ENCODE results near the gene GOLGA2. TPM values are rescaled to one million over a fixed set of nuclear protein-coding genes. Genes with fewer than 3 reads are reported as not detected.

Gene GOLGA2
- polyA plus RNA-seq, 1 of the 3 experiments (the other 2 are of a cell fraction) = 103 TPM

DNA sequence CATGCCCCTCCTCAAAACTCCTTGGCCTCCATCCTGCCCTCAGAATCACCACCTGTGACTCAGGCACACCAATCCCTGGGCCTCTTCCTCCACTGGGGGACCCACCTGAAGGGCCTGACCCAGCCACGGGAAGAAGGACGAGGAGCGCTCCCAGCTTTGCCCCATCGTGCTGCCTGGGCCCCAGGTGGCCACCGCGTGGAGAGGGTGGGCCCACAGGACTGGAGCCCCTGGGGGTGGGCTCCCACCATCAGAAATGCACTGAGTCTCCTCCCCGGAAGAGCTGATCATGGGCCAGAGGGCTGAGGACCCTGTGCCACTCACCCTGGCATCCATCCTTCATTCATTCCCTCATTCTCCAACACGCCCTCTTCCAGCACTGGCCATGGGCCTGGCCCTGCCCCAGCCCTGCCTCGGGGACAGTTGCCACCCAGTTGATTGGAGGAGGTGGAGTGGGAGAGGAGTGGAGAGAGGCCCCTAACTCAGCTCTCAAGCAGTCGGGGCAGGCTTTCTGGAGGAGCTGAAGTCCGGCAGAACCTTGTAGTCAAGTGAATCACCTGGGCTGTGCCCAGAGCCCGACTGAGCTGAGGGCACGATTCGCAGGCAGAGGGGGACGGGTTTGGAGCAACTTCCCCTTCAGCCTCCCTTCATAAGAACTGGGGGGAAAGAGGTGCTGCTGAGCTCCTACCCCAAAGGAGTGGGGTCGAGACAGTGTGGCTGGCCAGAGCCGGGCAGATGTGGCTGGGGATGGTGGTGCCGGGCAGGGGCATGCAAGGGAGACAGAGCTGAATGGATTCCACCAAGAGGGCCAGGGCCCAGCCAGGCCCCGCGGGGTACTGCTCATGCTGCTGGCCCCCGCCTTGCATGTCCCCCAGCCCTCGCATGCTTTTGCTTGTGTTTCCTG lies 43.0 kb downstream of the GOLGA2 start:
- TF ChIP-seq NRF1 (IDR thresholded peaks at IDR 0.05; ENCODE audit: low read depth, low read length) = no peak
- no peak for TF ChIP-seq FOXJ3 (CRISPR knock-in tag; IDR thresholded peaks at IDR 0.05)
- TF ChIP-seq, protein P1, sequence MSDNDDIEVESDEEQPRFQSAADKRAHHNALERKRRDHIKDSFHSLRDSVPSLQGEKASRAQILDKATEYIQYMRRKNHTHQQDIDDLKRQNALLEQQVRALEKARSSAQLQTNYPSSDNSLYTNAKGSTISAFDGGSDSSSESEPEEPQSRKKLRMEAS (IDR thresholded peaks at IDR 0.05; ENCODE audit: low read depth) = no peak
- TF ChIP-seq SMC3 (IDR thresholded peaks at IDR 0.05; ENCODE audit: low read depth, low read length) = no peak
- TF ChIP-seq ELF1 (IDR thresholded peaks at IDR 0.05) = no peak
- TF ChIP-seq FOXM1 (IDR thresholded peaks at IDR 0.05; ENCODE audit: low read depth) = no peak
- no peak for TF ChIP-seq JUND (IDR thresholded peaks at IDR 0.05)
- TF ChIP-seq, protein P2, sequence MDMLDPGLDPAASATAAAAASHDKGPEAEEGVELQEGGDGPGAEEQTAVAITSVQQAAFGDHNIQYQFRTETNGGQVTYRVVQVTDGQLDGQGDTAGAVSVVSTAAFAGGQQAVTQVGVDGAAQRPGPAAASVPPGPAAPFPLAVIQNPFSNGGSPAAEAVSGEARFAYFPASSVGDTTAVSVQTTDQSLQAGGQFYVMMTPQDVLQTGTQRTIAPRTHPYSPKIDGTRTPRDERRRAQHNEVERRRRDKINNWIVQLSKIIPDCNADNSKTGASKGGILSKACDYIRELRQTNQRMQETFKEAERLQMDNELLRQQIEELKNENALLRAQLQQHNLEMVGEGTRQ (IDR thresholded peaks at IDR 0.05; ENCODE audit: borderline replicate concordance, low read depth, low read length) = no peak
- TF ChIP-seq EP300 (IDR thresholded peaks at IDR 0.05; ENCODE audit: borderline replicate concordance in 1 of 2, low read depth in 1 of 2, low read length in 1 of 2) = no peak
- TF ChIP-seq CHD2 (IDR thresholded peaks at IDR 0.05; ENCODE audit: low read length, partially characterized antibody) = no peak
- no peak for TF ChIP-seq TEAD4 (IDR thresholded peaks at IDR 0.05; ENCODE audit: borderline replicate concordance, insufficient read depth)
- TF ChIP-seq, protein P3, sequence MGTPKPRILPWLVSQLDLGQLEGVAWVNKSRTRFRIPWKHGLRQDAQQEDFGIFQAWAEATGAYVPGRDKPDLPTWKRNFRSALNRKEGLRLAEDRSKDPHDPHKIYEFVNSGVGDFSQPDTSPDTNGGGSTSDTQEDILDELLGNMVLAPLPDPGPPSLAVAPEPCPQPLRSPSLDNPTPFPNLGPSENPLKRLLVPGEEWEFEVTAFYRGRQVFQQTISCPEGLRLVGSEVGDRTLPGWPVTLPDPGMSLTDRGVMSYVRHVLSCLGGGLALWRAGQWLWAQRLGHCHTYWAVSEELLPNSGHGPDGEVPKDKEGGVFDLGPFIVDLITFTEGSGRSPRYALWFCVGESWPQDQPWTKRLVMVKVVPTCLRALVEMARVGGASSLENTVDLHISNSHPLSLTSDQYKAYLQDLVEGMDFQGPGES (IDR thresholded peaks at IDR 0.05; ENCODE audit: low read depth, low read length) = no peak
- TF ChIP-seq EZH2phosphoT487 (IDR thresholded peaks at IDR 0.05; ENCODE audit: borderline replicate concordance, low read depth) = no peak
- TF ChIP-seq TAF1 (IDR thresholded peaks at IDR 0.05; ENCODE audit: borderline replicate concordance, low read depth, low read length) = no peak
- TF ChIP-seq GATA2 (CRISPR knock-in tag; IDR thresholded peaks at IDR 0.05) = no peak
- TF ChIP-seq RXRA (IDR thresholded peaks at IDR 0.05; ENCODE audit: borderline replicate concordance, low read depth) = no peak
- TF ChIP-seq TCF12 (IDR thresholded peaks at IDR 0.05) = no peak
- no peak for TF ChIP-seq MXI1 (IDR thresholded peaks at IDR 0.05; ENCODE audit: low read depth, low read length)
- ChIA-PET CTCF (interaction anchor here (0.9 to 1.5 kb wide), 4 partner anchors 8 to 29 kb away, joined by 3 to 5 read pairs (median 4); partner anchors contain the start of gene DNM1), POLR2A (interaction anchor here (1.0 kb wide), 1 partner anchor 17 kb away, joined by 3 read pairs; no protein-coding TSS in a partner anchor)
- H3K79me2 ChIP-seq (ENCODE audit: insufficient read depth) = no peaks in the 10 kb centered on the region
- no peaks in the 10 kb centered on the region for H3K9me2 ChIP-seq
- no peak overlapping the region for H3K4me3 ChIP-seq (ENCODE audit: low read depth in 2 of 2, low read length in 1 of 2)
- H4K20me1 ChIP-seq (ENCODE audit: insufficient read depth) = no peaks in the 10 kb centered on the region
- no peaks in the 10 kb centered on the region for H3F3A ChIP-seq (replicated peaks; ENCODE audit: insufficient read depth)
- no peak overlapping the region for H2AFZ ChIP-seq (ENCODE audit: low read depth)
- DNase-seq = no peak
- no peak overlapping the region for H3K27ac ChIP-seq (ENCODE audit: low read depth in 2 of 2, low read length in 1 of 2)
- WGBS (ENCODE audit: low lambda C conversion rate) = 92% methylated on average over 11 of the region's 22 CpGs
- no peak overlapping the region for H3K9ac ChIP-seq
- no peaks in the 10 kb centered on the region for H3K4me1 ChIP-seq (ENCODE audit: control insufficient read depth in 1 of 2, insufficient read depth in 2 of 2, low read depth in 1 of 2, low read length in 1 of 2)
- H3K9me3 ChIP-seq = no peaks in the 10 kb centered on the region
- peaks cover 0 to 9% of the 10 kb centered on the region in 2 experiments for H3K36me3 ChIP-seq (replicated peaks in 1 of 2; ENCODE audit: control insufficient read depth in 1 of 2, insufficient read depth in 2 of 2, low read length in 1 of 2)
- no peaks in the 10 kb centered on the region for H3K27me3 ChIP-seq (ENCODE audit: insufficient read depth)
- no peak overlapping the region for H3K4me2 ChIP-seq
